GM10847 (cell line): ENCODE measurements around the gene PWWP2B.

ENCODE experiments used
- POLR2A ChIP-seq: IDR thresholded peaks from 2 replicates; pipeline ENCODE4 v1.6.1; 2011; ENCODE audit not compliant: insufficient read length; ENCODE audit errors: extremely low read depth

Gene PWWP2B

GRCh38 chr10:132397036-132397541 lies at the start of gene PWWP2B:
PWWP2B (plus strand) TSS chr10:132397200; CDS start chr10:132397227, 27 bp downstream.
- TF ChIP-seq POLR2A: no peak

- no peak for TF ChIP-seq POLR2A
Observed at GRCh38 chr10:132347211-132347930, 49.6 kb upstream of the PWWP2B start.

- TF ChIP-seq POLR2A: no peak
Observed at GRCh38 chr10:132347931-132348267, 49.1 kb upstream of the PWWP2B start.

DNA sequence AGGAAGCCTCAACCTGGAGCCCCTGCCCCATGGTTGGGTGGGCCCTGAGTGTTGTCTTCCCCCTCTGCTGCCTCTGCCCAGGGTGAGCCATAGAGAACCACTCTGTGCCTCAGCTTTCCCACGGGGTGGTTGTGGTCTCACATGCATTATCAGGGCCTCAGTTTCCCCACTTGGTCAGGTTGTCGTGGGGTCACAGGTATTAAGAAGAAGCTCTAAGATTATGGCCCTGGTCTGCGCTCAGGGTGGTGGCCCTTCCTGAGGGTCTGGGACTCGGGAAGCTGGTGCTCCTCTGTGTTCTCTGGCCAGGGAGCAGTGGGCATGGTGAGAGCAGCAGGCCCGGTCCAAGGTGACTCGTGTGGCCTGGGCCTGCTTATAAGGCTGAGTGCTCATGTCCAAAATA lies 47.2 kb upstream of the PWWP2B start:
- TF ChIP-seq POLR2A: no peak

- no peak for TF ChIP-seq POLR2A
Observed at GRCh38 chr10:132350391-132350790, 46.6 kb upstream of the PWWP2B start.

DNA sequence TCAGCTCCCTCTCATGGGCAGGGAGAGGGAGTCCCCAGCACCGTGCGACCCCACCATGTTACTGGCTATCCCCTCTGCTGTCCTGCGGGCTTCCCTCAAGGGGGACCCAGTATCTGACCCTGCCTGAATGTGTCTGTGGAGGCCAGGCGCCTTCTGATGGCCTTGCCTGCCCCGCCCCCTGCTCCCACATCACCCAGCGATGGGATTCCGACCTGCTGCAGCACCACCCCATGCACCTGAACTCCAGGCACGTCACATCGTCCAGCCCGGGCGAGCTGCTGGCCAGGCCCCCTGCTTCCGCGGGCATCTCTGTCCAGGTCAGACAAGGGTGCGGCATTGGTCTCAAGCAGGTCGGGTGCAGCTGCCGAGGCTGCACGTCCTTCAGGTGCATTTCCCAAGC lies 46.1 kb upstream of the PWWP2B start:
- no peak for TF ChIP-seq POLR2A

DNA sequence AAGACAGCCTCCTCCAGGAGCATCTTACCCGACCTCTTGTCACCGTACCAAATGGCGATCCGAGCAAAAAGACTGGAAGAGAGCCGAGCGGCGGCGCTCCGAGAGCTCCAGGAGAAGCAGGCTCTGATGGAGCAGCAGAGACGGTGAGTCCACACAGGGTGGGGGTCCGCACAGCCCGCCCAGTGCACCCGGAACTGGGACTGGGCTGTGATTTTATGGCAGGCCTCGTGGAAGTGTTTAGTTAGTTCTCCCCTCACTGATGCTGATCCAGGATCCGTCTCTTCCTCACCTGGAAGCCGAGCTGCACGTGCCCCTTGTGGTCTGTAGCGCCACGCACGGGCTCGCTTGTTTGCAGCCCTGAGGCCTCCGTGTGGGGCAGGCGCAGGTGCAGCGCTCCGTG lies 45.4 kb upstream of the PWWP2B start:
- TF ChIP-seq POLR2A: no peak

DNA sequence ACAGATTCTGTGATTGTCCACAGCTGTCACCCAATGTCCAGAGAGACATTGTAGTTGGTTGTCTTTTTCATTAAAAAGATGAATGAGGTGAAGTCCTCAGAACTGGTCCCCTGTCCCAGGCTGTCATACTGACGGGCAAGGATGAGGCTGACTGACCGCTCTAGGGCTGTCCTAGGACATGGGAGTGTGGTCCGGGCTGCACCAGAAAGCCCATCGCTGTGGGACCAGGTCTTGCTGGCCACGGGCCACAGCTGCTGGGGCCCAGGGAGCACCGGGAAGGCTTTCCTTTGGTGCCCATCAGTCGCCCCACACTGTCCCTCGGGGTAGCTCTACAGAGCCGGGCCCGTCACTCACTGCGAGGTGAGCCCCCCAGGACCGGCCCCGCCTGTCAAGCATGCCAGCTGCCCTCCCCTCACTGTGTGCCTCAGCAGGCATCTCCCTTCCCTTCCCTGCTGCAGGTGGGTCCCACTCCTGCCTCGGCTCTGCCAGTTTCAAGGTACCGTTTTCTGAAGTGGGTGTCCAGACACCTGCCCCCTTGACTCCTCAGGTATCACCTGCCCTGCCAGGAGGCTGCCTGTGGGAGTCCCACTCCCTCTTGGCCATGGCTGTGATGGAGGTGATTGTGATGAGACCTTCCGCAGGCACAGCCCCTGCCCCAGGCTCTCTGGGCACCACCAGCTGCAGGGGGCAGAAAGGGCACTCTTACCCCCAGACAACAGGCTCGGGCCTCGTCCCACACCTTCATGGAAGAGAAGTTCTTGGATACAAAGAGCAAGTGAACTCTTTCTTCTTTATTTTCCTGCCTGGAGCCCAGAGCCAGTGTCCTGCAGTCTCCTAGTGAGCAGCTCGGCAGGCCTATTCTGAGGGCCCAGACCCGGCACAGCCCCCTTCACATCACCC lies 43.3 kb upstream of the PWWP2B start:
- no peak for TF ChIP-seq POLR2A

DNA sequence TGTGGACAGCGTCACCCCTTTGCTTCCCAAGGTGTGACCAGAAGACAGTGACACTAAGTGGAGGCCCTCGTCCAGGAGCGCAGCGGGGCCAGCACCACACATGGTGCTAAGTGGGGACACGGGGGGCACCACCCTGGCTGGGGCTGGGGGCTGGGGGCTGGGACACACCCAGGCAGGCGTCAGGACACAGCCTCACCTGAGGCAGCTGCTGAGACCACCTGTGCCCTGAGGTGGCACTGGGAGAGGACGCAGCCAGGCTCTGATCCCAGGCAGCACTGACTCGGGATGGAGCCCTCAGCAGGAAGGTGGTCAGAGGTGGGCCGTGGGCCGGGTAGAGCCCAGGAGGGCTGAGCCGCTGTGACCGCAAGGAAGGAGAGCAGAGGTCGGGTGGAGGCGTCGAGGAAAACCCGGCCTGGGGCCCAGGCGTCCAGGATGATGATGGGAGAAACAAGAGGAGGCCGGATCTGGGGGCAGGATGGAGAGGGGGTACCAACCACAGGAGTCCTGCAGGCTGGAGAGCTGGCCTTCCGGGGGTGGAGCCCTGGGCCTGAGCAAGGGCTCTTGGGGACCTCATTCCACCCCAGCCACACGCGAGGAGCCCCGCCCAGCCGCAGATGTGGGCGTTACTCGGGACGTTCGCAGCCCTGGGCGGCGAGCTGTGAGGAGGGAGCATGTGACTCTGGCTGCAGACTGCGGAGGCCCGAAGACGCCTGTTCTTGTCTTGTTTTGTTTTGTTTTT lies 42.5 kb upstream of the PWWP2B start:
- no peak for TF ChIP-seq POLR2A

- no peak for TF ChIP-seq POLR2A
Observed at GRCh38 chr10:132355297-132355696, 41.7 kb upstream of the PWWP2B start.

DNA sequence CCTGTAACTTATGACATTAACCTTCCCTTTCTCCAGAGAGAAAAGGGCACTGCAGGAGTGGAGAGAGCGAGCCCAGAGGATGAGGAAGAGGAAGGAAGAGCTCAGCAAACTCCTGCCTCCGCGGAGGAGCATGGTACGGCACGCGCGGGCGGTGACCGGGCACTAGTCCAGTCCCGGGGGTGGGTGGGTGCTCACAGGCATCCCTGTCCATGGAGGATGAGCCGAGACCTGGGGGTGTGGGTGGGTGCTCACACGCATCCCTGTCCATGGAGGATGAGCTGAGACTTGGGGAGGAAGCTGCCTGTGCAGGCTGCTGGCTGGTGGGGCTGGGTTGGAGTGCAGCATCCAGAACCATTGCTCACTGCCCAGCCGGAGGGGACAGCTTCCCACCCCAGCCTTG lies 41.2 kb upstream of the PWWP2B start:
- TF ChIP-seq POLR2A: no peak

- no peak for TF ChIP-seq POLR2A
Observed at GRCh38 chr10:132356621-132357195, 40.3 kb upstream of the PWWP2B start.

DNA sequence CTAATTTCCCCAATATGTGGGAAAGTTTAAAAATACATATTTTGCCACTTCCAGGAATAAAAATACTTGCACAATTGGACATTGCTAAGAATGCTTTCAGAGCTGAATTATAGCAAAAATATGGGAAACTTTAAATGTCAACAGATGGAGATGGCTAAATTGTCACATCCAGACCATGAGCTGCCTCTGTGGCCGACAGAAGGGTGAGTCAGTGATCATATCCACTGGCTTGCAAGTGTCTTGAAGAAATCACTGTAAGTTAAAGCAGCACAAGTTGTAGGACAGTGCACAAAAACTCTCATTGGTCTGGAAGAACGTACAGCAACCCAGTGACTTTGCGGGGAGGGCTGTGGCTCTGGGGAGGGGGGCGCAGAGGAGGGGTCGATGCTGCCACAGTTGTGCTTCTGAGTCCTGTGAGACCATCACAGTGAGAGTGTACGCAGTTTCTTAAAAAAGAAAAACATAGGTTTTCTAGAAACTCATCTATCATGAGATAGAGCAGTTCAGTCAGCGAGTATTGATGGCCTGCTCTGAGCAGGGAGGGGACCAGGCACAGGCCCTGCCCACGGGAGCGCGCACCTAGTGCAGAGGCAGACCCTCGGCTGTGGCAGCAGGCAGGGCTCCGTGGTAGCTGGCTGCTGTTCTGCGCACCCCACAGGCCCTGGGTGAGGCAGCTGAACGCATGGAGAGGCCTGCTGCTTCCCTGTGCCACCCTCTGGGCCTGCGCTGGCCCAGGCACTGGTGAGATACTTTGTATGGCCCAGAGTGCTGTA lies 39.5 kb upstream of the PWWP2B start:
- TF ChIP-seq POLR2A: no peak

DNA sequence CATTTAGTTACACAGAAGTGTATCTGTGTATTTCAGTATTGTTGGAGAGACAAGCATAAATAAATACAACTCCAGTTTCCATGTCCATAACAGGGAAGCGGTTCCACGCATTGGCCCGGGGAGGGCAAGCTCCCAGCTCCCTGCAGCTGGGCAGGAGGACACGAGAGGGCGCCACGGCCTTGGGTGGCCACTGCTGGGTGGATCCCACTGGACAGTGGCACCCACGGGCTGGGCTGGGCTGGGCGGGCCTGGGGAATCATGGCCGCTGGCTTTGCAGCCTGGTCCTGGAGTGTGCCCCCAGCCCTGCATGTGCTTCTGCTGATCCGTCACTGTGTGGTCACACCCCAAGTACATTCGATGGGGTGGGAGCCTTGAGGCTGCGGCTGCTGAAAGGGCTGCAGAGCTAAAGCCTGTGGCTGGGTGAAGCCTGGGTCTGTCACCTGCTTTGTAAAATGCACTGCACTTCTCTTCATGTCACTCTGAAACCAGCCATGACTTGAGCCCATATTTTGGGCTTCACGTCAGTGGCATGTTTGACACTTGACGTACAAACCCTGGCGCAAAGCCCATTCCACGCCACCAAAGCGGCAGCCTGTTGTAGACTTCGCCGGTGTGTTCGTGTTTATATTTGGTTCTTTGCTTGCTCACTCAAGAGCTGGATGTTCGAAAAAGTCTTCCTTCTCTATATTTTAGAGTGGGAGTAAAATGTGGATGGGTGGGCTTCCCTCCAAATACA lies 37.5 kb upstream of the PWWP2B start:
- no peak for TF ChIP-seq POLR2A
